GM23338 (cell line): Measurements from ENCODE around the gene CAMSAP1. TPM values are rescaled to one million over a fixed set of nuclear protein-coding genes. Genes with fewer than 3 reads are reported as not detected.

ENCODE experiments used
- ATAC-seq: fragments of 200-7000 bp; cut with Tn5 transposase; 3 replicates; pipeline ENCODE4 v1.9.1; 2020
- DNase-seq: peaks from one replicate; pipeline ENCODE4 v3.0.0-alpha.2; 2015; ENCODE audit warnings: low spot score
- H2AFZ ChIP-seq: fragments of 200-600 bp; sonication (generic); 2 replicates; pipeline ENCODE4 v1.8.0; 2016; ENCODE audit warnings: antibody characterized with exemption, mild to moderate bottlenecking, moderate library complexity
- H3F3A ChIP-seq: fragments of 200-600 bp; sonication (generic); replicated peaks from 2 replicates; pipeline ENCODE4 v1.8.0; 2017; ENCODE audit warnings: antibody characterized with exemption, mixed run types, low read depth
- H3K27ac ChIP-seq: fragments of 200-600 bp; sonication (generic); 2 replicates; pipeline ENCODE4 v1.6.1; 2016; ENCODE audit warnings: low read depth
- H3K27me3 ChIP-seq: fragments of 200-600 bp; sonication (generic); 2 replicates; pipeline ENCODE4 v1.8.0; 2016; ENCODE audit warnings: mild to moderate bottlenecking, mixed run types, moderate library complexity; ENCODE audit not compliant: insufficient read depth
- H3K36me3 ChIP-seq: fragments of 200-600 bp; sonication (generic); 2 replicates; pipeline ENCODE4 v1.8.0; 2016; ENCODE audit warnings: mild to moderate bottlenecking; ENCODE audit not compliant: insufficient read depth
- H3K4me1 ChIP-seq: fragments of 200-600 bp; sonication (generic); 2 replicates; pipeline ENCODE4 v1.8.0; 2016; ENCODE audit warnings: mild to moderate bottlenecking, moderate library complexity; ENCODE audit not compliant: insufficient read depth
- H3K4me2 ChIP-seq: fragments of 200-600 bp; sonication (generic); 2 replicates; pipeline ENCODE4 v1.7.1; 2017; ENCODE audit warnings: mixed run types
- H3K4me3 ChIP-seq: fragments of 200-600 bp; sonication (generic); 2 replicates; pipeline ENCODE4 v1.6.1; 2016; ENCODE audit warnings: mixed run types
- H3K79me2 ChIP-seq: fragments of 200-600 bp; sonication (generic); replicated peaks from 2 replicates; pipeline ENCODE4 v1.8.0; 2017; ENCODE audit warnings: mild to moderate bottlenecking; ENCODE audit not compliant: insufficient read depth
- H3K9me2 ChIP-seq: fragments of 200-600 bp; sonication (generic); 2 replicates; pipeline ENCODE4 v1.8.0; 2017; ENCODE audit not compliant: insufficient read depth
- H4K20me1 ChIP-seq: fragments of 200-600 bp; sonication (generic); replicated peaks from 2 replicates; pipeline ENCODE4 v1.8.0; 2017; ENCODE audit warnings: mild to moderate bottlenecking; ENCODE audit not compliant: insufficient read depth
- H3K27ac Mint-ChIP-seq: 2 replicates; pipeline ENCODE4 v1.8.0; 2020; ENCODE audit warnings: inconsistent platforms, mild to moderate bottlenecking, moderate library complexity, mixed read lengths
- H3K27me3 Mint-ChIP-seq: 3 replicates; pipeline ENCODE4 v1.8.0; 2022; ENCODE audit warnings: low read depth, mild to moderate bottlenecking, moderate library complexity, mixed read lengths, inconsistent platforms; ENCODE audit not compliant: insufficient read depth, poor library complexity
- H3K36me3 Mint-ChIP-seq: 3 replicates; pipeline ENCODE4 v1.8.0; 2021; ENCODE audit warnings: low read depth, mild to moderate bottlenecking, inconsistent platforms, moderate library complexity, mixed read lengths
- H3K4me1 Mint-ChIP-seq: 3 replicates; pipeline ENCODE4 v1.8.0; 2020; ENCODE audit warnings: mild to moderate bottlenecking, inconsistent platforms, mixed read lengths
- H3K4me3 Mint-ChIP-seq: 3 replicates; pipeline ENCODE4 v1.8.0; 2021; ENCODE audit warnings: moderate library complexity, mild to moderate bottlenecking, inconsistent platforms, mixed read lengths
- H3K9me3 Mint-ChIP-seq: 3 replicates; pipeline ENCODE4 v1.8.0; 2020; ENCODE audit warnings: moderate library complexity, mild to moderate bottlenecking, inconsistent platforms, mixed read lengths
- CTCF ChIP-seq, 2 experiments: fragments of 200-600 bp in 1 of 2; sonication (generic) in 1 of 2; conservative IDR thresholded peaks; 2 replicates each; pipeline versions ENCODE4 v1.5.1 to v1.6.1; 2016 to 2017; ENCODE audit warnings: antibody characterized with exemption in 2 of 2, low read depth in 2 of 2, mild to moderate bottlenecking in 2 of 2, moderate library complexity in 1 of 2
- ETS1 ChIP-seq: IDR thresholded peaks from 2 replicates; pipeline ENCODE4 v1.6.1; 2016; ENCODE audit warnings: antibody characterized with exemption
- EZH2 ChIP-seq: fragments of 200-600 bp; sonication (generic); IDR thresholded peaks from one replicate; pipeline ENCODE4 v1.8.0; 2017; ENCODE audit warnings: antibody characterized with exemption, mild to moderate bottlenecking, low read depth; ENCODE audit not compliant: unreplicated experiment
- NANOG ChIP-seq: IDR thresholded peaks from 2 replicates; pipeline ENCODE4 v1.6.1; 2016; ENCODE audit warnings: antibody characterized with exemption, borderline replicate concordance
- POLR2AphosphoS5 ChIP-seq: IDR thresholded peaks from 2 replicates; pipeline ENCODE4 v1.6.1; 2016; ENCODE audit warnings: antibody characterized with exemption, low read depth
- ZNF462 ChIP-seq: fragments of 250-450 bp; sonication (Bioruptor Pico); IDR thresholded peaks from 2 replicates; pipeline ENCODE4 v1.5.0; 2020; ENCODE audit warnings: mild to moderate bottlenecking, moderate library complexity
- polyA plus RNA-seq: library from polyadenylated mRNA; unstranded; fragments of >200 nt; fragmentation: Nextera tagmentation; extraction: Ambion mirVana; gene quantifications from 2 replicates; pipeline ENCODE4 v1.2.1, GENCODE V29; 2016
- total RNA-seq: library from RNA; depleted of rRNA; stranded (reverse); fragments of >200 nt; shearing (Covaris generic); gene quantifications from 2 replicates; pipeline ENCODE4 v1.2.3, GENCODE V29; 2014

Gene CAMSAP1
- total and polyA plus RNA-seq, 2 experiments from 2014 or later = 6.9 to 75.4 TPM

GRCh38 chr9:135826188-135826545, 81.2 kb downstream of the CAMSAP1 start:
- no peak overlapping the region for H3K27ac ChIP-seq
- TF ChIP-seq CTCF (conservative IDR thresholded peaks at IDR 0.05; ENCODE audit: low read depth in 2 of 2) (no peak), ZNF462 (CRISPR knock-in tag) (no peak), EZH2 (no peak), ETS1 (no peak), NANOG (no peak), POLR2AphosphoS5 (no peak)
- Mint-ChIP-seq H3K27me3 (peaks cover 5% of the 10 kb centered on the region), H3K4me1 (no peaks in the 10 kb centered on the region), H3K27ac (no peak overlapping the region), H3K4me3 (no peak overlapping the region), H3K9me3 (0 out of 3 replicates have a peak, but pooled peaks cover 4% of the 10 kb centered on the region), H3K36me3 (peaks cover 51% of the 10 kb centered on the region)
- H3K79me2 ChIP-seq = peaks cover 57% of the 10 kb centered on the region
- H4K20me1 ChIP-seq = peaks cover 23% of the 10 kb centered on the region; the same call in 1 of the 2 replicates
- DNase-seq (no peak), ATAC-seq (no peak)
- no peaks in the 10 kb centered on the region for H3K27me3 ChIP-seq
- no peaks in the 10 kb centered on the region for H3K4me1 ChIP-seq
- no peak overlapping the region for H3K4me3 ChIP-seq
- H3K4me2 ChIP-seq = no peak overlapping the region
- no peak overlapping the region for H2AFZ ChIP-seq
- no peaks in the 10 kb centered on the region for H3K9me2 ChIP-seq
- H3K36me3 ChIP-seq = no peaks in the 10 kb centered on the region; the same call in 1 of the 2 replicates
- H3F3A ChIP-seq = no peaks in the 10 kb centered on the region
